Measurements from ENCODE around the gene TAF4B.
"Not testable (repeated sequence)": the region's sequence is repeated elsewhere in the genome, so short reads cannot be mapped to it uniquely, and the experiment has no call there.

Gene TAF4B

DNA sequence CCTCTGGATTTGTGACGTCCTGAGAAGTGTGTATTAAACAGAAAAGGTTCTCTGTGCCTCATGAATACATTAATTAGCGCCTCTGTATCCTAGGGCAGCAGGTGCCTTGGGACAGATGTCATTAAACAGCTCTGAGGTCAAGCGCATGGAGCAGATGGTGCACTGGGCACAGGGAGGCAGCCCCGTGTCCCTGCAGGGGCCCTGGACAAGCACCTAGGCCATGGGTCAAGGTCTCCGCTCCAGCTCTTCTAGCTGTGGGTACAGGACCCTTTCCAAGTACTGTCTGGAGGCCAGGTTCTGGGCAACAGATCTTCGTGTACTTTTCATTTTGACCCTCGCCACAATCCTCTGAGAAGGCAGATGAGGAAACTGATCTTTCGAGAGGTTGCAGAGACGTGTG lies 195.7 kb downstream of the TAF4B start:
- no peak for DNase-seq (ENCODE audit: low read depth in 3 of 3, low spot score in 1 of 3)

DNA sequence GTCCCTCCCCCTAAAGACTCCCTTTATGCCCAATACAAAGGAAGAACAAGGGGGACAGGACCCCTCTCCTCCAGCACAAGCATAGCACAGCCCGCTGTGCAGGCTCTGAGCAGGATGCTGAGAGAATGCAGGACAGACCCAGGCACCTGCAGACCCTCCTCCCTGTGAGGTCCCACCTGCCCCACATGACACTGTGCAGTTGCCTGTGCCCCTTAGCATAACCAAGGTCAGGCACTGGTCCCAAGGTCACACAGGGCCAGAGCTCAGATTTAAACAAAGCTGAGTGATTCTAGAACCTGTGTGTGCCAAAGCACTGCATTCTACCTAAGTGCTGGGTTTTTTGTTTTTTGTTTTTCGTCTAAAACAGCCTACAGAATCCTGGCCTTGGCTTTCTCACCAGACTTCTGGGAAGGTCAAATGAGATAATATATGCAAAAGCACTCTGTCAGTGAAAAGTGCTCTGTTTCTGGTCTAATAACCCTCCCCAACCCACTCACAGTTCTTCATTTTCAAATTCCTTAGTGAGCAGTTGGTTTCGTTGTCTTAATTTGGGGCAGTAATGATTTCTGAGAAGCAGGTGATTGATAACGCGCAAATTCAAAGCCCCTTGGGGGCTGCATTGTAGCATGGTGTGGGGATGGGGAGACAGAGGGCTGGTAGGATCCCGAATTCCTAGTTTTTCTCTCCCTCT lies 196.4 kb downstream of the TAF4B start:
- DNase-seq (ENCODE audit: low read depth in 3 of 3, low spot score in 1 of 3): no peak

DNA sequence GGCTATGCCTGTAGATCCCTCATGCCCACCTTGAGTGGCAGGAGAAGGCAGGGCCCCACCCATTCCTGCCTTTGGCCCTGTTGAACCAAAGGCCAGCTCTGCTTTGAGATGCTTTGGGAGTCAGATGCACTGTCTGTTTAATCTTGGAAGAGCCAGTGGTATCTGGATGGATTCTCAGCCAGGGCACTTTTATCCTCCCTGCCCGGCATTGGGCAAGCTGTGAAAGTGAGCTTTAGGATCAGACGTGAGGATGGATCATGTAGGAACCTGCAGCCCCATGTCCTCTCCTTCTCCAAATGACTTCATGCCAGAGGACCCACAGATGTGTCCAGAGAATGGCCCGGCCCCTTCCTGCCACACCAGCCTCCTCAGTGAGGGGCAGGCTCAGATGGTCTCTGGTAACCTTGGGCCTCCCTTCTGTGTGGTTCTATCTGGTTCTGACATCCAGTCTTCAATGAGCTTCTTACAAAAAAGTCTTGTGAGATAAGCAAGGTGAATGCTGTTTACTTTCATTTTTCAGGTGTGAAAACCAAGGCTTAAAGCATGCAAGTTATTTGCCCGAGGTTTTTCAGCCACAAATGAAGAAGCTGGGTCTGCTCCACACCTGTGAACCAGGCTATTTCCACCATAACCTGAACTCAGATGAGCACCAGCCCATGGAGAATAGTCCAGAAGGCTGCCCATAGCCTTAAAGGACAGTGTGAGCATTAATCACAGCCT lies 198.3 kb downstream of the TAF4B start:
- DNase-seq (ENCODE audit: low read depth in 3 of 3, low spot score in 1 of 3): no peak

DNA sequence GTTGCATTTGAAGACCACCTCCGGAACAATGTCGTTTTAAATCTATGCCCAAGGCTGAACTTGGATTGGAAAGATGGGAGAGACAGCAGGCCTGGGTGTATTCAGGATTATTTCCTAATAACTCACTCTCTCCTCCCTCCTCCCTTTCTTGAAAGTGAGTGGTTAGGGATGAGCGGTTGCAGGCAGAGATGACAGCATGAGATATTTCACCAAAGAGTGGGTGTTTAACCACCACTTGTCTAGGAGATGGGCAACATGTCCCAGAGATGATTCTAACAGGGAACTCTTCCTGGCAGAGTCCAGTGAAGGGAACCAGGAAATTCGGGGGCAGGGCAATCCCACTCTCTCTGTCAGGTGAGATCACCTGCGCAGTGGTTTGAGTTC lies 198.9 kb downstream of the TAF4B start:
- no peak for DNase-seq (ENCODE audit: low read depth in 3 of 3, low spot score in 1 of 3)

DNA sequence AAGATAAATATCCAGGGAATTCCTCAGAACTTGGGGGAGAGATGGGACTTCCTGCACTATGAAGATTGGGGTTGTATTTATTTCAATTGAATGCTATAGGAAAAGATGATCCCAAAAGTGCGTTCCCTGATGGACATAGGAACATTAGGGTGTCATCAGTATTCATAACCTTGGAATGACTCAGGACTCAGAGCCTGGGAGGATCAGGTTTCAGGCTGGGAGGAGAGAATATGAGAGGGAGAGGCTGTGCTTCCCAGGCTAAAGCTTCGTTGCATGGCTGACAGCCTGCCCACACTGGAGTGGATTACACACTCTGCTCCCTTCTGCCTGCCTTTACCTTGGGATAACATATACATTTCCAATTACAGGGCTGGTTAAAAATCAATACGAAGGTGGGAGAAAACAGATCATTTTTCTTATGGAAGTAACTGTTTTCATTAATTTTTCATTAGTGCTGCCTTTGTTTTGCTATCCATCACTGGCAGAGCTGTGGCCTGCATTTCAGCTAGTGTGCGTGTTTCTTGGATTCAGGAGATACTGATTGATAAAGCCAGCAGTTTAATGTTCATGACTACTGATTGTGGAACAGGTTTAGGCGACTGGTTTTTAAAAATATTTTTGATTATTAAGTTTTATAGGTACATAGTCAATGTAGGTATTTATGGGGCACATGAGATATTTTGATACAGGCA lies 203.4 kb downstream of the TAF4B start:
- no peak for DNase-seq (ENCODE audit: low read depth in 3 of 3, low spot score in 1 of 3)

DNA sequence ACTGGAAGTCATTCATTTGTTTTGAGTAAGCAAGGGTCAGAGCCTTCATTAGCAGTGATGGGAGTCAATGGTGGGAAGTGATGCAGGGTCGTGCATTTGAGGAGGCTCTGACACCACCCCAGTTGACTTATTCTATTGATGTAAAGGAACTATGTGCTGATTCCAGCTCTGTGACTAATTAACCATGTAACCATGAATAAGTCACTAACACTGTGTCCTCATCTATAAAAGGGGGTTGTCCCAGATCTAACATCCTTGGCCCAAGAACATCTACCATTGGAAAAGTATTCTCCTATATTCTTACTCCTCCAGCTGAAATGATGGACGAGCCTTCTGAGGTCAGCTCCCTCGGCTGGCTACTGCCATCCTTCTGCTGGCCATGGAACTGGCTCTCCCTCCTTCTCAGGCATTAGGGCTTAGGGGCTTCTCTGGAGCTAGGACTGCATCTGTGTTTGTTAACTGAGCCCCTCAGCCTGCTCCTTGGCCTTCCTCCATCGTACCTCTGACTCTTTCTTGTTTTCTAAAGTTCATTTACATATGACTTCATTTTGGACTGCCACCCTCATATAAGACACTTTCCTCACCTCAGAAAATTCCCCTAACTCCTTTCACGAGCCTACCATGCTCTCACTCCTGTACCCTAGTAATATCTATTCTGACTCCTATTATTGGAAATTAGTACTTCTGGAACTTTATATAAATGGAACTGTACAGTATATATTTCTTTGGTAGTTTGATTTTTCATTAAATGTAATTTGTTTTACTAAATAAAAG lies 206.6 kb downstream of the TAF4B start:
- no peak for DNase-seq (ENCODE audit: low read depth in 3 of 3, low spot score in 1 of 3)

DNA sequence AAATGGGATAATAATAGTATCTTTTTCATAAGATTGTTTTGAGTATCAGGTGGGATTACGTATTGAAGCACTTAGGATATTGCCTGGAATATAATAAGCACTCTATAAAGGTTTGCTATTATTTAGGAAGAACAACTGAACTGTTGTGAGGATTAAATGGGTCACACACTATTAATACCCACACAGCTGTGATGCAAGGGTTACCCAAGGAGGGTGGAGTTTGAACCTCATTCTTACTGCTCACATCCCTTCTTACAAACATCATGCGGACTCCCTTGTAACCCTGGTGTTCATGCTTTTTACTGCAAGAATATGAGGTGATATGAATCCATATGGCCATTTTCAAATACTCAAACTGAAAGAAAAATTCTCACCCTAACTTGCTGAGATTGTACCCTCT lies 208.6 kb downstream of the TAF4B start:
- DNase-seq (ENCODE audit: low read depth in 3 of 3, low spot score in 1 of 3): no peak

DNA sequence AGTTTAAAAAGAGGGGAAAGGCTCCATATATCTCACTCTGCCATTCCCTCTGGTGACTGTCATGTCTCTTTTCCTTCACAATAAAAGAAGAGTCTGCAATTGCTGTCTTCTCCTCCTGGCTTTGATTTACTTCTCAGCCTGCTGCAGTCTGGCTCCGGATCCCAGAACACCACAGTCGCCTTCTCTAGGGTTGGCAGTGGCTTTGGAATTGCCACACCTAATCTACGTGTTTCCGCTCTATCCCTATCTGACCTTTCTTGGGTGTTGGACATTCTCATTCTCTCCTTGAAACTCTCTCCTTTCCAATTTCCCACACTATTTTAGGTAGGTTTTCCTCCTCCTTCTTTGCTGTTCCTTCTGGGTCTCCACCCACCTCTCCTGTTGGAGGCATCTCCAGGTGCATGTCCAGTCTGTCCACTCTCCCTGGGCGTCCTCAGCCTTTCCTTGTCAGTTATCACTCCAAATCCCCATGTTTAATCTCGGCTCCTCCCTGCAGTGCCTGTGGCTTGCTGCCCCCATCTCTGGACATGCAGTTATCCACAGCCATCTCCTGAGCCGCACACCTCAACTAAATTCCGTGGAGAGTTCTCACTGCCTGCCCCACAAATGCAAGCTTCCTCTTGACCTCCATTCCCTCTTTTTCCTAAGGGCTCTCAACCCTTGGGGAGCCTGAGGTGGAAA lies 209.3 kb downstream of the TAF4B start:
- no peak for DNase-seq (ENCODE audit: low read depth in 3 of 3, low spot score in 1 of 3)

DNA sequence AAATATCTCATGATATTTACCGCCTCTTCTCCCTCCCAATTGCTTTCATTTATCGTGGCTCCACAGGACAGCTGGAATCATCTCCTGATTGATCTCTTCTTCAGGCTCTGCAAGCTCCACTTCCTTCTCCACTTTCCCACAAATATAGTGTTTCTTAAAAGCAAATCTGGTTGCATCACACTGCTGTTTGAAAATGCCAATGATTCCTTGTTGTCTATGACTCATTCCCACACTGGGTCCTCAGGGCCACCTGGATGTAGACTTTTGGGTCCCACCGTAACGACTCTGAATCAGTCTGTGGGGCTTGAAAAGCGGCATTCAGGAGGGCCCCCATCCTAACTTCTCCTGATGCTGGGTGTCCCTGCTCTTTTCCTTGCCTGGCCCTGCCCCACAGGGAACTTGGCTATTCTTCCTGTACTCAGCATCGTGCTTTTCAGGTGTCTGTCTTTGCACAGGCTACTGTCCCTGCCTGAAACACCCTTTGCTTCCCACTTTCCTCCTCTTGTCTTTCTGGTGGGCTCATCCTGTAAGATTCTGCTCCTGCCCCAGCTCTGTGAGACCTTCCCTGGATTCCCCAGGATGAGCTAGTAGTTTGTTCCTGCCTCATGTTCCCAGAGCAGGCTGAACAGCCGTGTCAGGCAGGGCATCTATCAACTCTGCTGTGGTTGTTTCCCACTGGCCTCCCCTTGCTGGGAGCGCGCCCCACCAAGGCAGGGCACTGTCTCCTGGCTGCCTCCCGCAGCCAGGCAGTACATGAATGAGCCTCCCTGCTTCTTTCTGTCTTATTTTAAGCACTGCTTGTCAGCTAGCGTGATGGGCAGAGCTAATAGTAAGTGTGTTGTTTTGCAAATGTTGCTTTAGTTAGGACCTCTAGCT lies 210.2 kb downstream of the TAF4B start:
- DNase-seq (ENCODE audit: low read depth in 3 of 3, low spot score in 1 of 3): no peak

DNA sequence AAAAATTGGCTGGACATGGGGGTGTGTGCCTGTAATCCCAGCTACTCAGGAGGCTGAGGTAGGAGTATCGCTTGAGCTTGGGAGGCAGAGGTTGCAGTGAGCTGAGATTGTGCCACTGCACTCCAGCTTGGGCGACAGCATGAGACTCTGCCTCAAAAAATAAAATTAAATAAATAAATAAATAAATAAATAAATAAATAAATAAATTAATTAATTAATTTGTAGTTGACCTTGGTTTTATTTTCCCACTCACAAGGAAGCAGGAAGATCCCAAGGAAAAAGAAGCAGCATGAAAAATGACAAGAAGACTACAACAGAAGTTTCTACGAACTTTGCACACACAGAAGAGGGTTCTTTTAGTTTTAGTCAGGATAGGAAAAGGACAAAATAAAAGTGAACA lies 211.4 kb downstream of the TAF4B start:
- not testable (repeated sequence) for DNase-seq (ENCODE audit: low read depth in 3 of 3, low spot score in 1 of 3)

DNA sequence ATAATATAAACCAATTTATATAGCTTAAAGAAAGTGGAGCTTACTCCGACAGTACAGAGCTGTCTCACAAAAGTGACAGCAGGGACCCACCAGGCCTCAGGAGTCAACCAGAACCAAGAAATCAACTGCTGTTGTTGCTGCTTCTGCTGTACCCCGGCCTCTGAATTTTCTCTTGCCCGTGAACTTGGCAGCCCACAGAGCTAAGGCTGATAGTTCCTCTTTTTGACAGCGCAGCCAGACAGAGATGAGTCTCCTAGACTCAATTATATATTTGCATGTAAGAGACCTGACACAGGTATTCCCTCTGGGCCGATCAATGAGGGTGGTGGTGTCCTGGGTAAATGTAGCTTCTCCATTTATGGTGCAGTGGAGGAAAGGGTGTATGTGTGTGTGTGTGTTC lies 212.7 kb downstream of the TAF4B start:
- no peak for DNase-seq (ENCODE audit: low read depth in 3 of 3, low spot score in 1 of 3)

DNA sequence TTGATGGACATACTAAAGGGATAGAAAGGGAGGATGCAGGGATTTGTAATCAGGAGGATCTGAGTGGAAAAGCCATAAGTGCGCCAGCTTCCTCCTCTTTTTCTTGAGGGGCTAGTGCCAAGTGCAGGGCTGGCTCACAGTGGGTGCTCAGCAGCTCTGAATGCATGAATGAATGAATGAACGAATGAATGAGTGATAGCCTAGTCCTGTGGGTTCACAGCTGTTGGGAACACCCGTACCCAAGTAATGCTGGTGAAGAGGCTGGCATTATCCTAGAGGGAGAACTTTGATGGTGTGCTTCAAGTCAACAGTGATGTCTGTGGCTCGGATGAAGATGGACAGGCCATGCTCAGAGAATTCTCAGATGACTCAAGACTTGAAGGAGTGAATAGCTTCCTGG lies 213.3 kb downstream of the TAF4B start:
- no peak for DNase-seq (ENCODE audit: low read depth in 3 of 3, low spot score in 1 of 3)

DNA sequence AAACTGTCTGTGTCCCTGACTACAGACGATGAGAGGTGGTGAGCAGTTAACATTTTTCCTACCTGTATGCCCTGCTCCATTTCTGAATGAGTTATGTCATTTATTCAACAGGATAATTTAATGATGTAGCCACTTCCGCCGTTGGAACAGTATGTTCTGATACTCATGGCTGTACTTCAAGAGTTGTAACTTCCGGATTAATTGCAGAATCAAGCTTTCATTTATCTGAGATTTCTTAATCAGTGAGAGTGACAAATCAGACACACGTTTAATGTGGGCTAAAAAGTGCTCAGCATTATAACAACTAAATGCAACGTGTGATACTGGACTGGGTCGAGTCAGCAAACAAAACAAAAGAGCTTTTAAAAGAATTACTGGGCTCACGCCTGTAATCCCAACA lies 214.4 kb downstream of the TAF4B start:
- no peak for DNase-seq (ENCODE audit: low read depth in 3 of 3, low spot score in 1 of 3)
